Endothelial cell of umbilical vein (primary cell): ENCODE measurements around the gene GNB1L. TPM values are rescaled to one million over a fixed set of nuclear protein-coding genes. Genes with fewer than 3 reads are reported as not detected.

Experiments used
- BruUV-seq: library from RNA; stranded (reverse); fragments of 400-500 nt; replicated peaks from 2 replicates; lab custom pipeline; 2021; lab: Mats Ljungman, UMichigan
- CTCF ChIA-PET: fragments of 300-600, 350-600 bp; sonication (Branson Sonifier 250); formaldehyde crosslinking; loops from one replicate; lab custom pipeline; 2021; ENCODE audit warnings: antibody characterized with exemption, inconsistent platforms; lab: Charles Lee
- POLR2A ChIA-PET: fragments of 300-600, 350-600 bp; sonication (Branson Sonifier 250); formaldehyde crosslinking; loops from one replicate; lab custom pipeline; 2021; ENCODE audit warnings: antibody characterized with exemption, inconsistent platforms; lab: Charles Lee
- DNase-seq: peaks from one replicate; pipeline ENCODE4 v3.0.0-alpha.2; 2011; ENCODE audit warnings: low read depth, low spot score
- FAIRE-seq: peaks from 2 replicates; lab custom pipeline; 2011; peaks lifted over from hg19 to GRCh38; lab: Jason Lieb, UNC
- H2AFZ ChIP-seq: 2 replicates; pipeline ENCODE4 v1.6.0; 2012; ENCODE audit warnings: low read depth, low read length, control low read depth, inconsistent platforms
- H3K27ac ChIP-seq: 2 replicates; pipeline ENCODE4 v1.5.1; 2011; ENCODE audit warnings: low read depth, mild to moderate bottlenecking, control low read depth, low read length, moderate library complexity; ENCODE audit not compliant: insufficient read depth
- H3K27me3 ChIP-seq, 2 experiments: 2 replicates each; pipeline versions ENCODE4 v1.6.0 to v1.6.1; 2011; ENCODE audit warnings: low read length in 2 of 2, mixed read lengths in 1 of 2; ENCODE audit not compliant: control insufficient read depth in 2 of 2, insufficient read depth in 2 of 2
- H3K36me3 ChIP-seq, 2 experiments: 2 replicates in 1 of 2; 3 replicates in 1 of 2; pipeline ENCODE4 v1.5.1; 2011; ENCODE audit warnings: low read length in 2 of 2, mild to moderate bottlenecking in 1 of 2, moderate library complexity in 1 of 2; ENCODE audit not compliant: control insufficient read depth in 2 of 2, insufficient read depth in 2 of 2; ENCODE audit errors: extremely low read depth in 1 of 2
- H3K4me1 ChIP-seq: 3 replicates; pipeline ENCODE4 v1.5.1; 2011; ENCODE audit warnings: mild to moderate bottlenecking, low read length; ENCODE audit not compliant: control insufficient read depth, insufficient read depth; ENCODE audit errors: extremely low read depth
- H3K4me2 ChIP-seq: 2 replicates; pipeline ENCODE4 v1.6.1; 2011; ENCODE audit warnings: low read length, control low read depth, mixed read lengths; ENCODE audit not compliant: insufficient read depth
- H3K4me3 ChIP-seq, 3 experiments: fragments of 200-600 bp in 1 of 3; sonication (generic), shearing (Covaris generic) in 1 of 3; replicated peaks in 1 of 3; 2 replicates each; pipeline ENCODE4 v1.5.1; 2011 to 2016; ENCODE audit warnings: control low read depth in 3 of 3, low read length in 3 of 3, mild to moderate bottlenecking in 2 of 3, inconsistent platforms in 1 of 3, low read depth in 1 of 3, moderate library complexity in 1 of 3; ENCODE audit not compliant: insufficient read depth in 1 of 3
- H3K79me2 ChIP-seq: 2 replicates; pipeline ENCODE4 v1.6.0; 2012; ENCODE audit warnings: low read length, inconsistent platforms; ENCODE audit not compliant: control insufficient read depth, insufficient read depth
- H3K9ac ChIP-seq: replicated peaks from 2 replicates; pipeline ENCODE3; 2011; ENCODE audit warnings: low read length, control low read depth; ENCODE audit not compliant: insufficient read depth; ENCODE audit errors: extremely low read depth
- H3K9me1 ChIP-seq: replicated peaks from 3 replicates; pipeline ENCODE4 v1.6.0; 2011; ENCODE audit warnings: mild to moderate bottlenecking, low read length; ENCODE audit not compliant: control insufficient read depth, insufficient read depth; ENCODE audit errors: extremely low read depth
- H3K9me3 ChIP-seq: replicated peaks from 2 replicates; pipeline ENCODE4 v1.5.1; 2012; ENCODE audit warnings: low read length, inconsistent platforms; ENCODE audit not compliant: control insufficient read depth, insufficient read depth
- H4K20me1 ChIP-seq: replicated peaks from 2 replicates; pipeline ENCODE3; 2011; ENCODE audit warnings: mild to moderate bottlenecking, low read length; ENCODE audit not compliant: control insufficient read depth, insufficient read depth; ENCODE audit errors: extremely low read depth
- CTCF ChIP-seq, 2 donors: IDR thresholded peaks; 1 replicate in 1 of 2; 2 replicates in 1 of 2; pipeline ENCODE4 v1.5.1; 2011; ENCODE audit warnings: low read length in 2 of 2, mild to moderate bottlenecking in 2 of 2, moderate library complexity in 2 of 2, control low read depth in 1 of 2, inconsistent platforms in 1 of 2, low read depth in 1 of 2; ENCODE audit not compliant: insufficient read depth in 1 of 2; ENCODE audit errors: extremely low read depth in 1 of 2
- EZH2 ChIP-seq: IDR thresholded peaks from 2 replicates; pipeline ENCODE4 v1.6.1; 2012; ENCODE audit warnings: borderline replicate concordance, low read depth, mild to moderate bottlenecking, moderate library complexity, low read length, inconsistent platforms; ENCODE audit not compliant: severe bottlenecking
- FOS ChIP-seq: IDR thresholded peaks from 2 replicates; pipeline ENCODE4 v1.6.1; 2011; ENCODE audit warnings: mild to moderate bottlenecking, low read length, moderate library complexity, borderline replicate concordance; ENCODE audit not compliant: insufficient read depth
- GATA2 ChIP-seq: IDR thresholded peaks from 2 replicates; pipeline ENCODE4 v1.7.0; 2011; ENCODE audit warnings: low read depth, mild to moderate bottlenecking, moderate library complexity, mixed read lengths, low read length; ENCODE audit not compliant: insufficient read length, insufficient read depth
- JUN ChIP-seq: IDR thresholded peaks from 2 replicates; pipeline ENCODE4 v1.6.1; 2011; ENCODE audit warnings: borderline replicate concordance, low read depth; ENCODE audit not compliant: insufficient read length, insufficient read depth
- MAX ChIP-seq: IDR thresholded peaks from 2 replicates; pipeline ENCODE4 v1.6.1; 2011; ENCODE audit not compliant: insufficient read depth, insufficient read length
- MYC ChIP-seq: IDR thresholded peaks from one replicate; pipeline ENCODE4 v1.6.1; 2011; ENCODE audit warnings: mild to moderate bottlenecking, low read depth, low read length
- POLR2A ChIP-seq: IDR thresholded peaks from 2 replicates; pipeline ENCODE4 v1.6.1; 2012; ENCODE audit warnings: low read depth, mild to moderate bottlenecking, control low read depth, low read length
- POLR2AphosphoS5 ChIP-seq: IDR thresholded peaks from 2 replicates; pipeline ENCODE4 v1.6.1; 2012; ENCODE audit warnings: low read depth, mild to moderate bottlenecking, control low read depth, low read length, moderate library complexity; ENCODE audit not compliant: insufficient read depth
- dilution Hi-C: fragments of 300-500 bp; cut with MboI; formaldehyde crosslinking; loops from one replicate; pipeline ENCODE4 v1.15.0; 2019; ENCODE audit warnings: low sequenced_read_pairs; ENCODE audit not compliant: extremely low pct_ligation_motif_present
- intact Hi-C: fragments of 100-400 bp; cut with micrococcal nuclease; formaldehyde crosslinking; loops from one replicate; pipeline ENCODE4 v1.10.0; 2022
- polyA plus RNA-seq, 4 experiments: library from polyadenylated mRNA; depleted of rRNA in 3 of 4; stranded (reverse) in 3 of 4; unstranded in 1 of 4; fragments of >200 nt; gene quantifications; 2 replicates each; pipeline versions ENCODE4 v1.2.1 to v1.2.3, GENCODE V29; 2011 to 2012; ENCODE audit warnings: missing spikeins in 1 of 4
- total RNA-seq: library from RNA; stranded (reverse); gene quantifications from 2 replicates; pipeline ENCODE4 v1.2.3, GENCODE V29; 2021

The GNB1L gene
- total and polyA plus RNA-seq, 2 donors (not counting 3 experiments of a cell fraction or from before 2014, with no cell fraction given), result 5.4 to 5.9 TPM

GRCh38 chr22:19888131-19888746 lies 33.6 kb upstream of the GNB1L start:
- no peak overlapping the region for H3K4me2 ChIP-seq
- CTCF ChIA-PET, result interaction anchor here (2.2 to 2.7 kb wide), 2 partner anchors 22 to 158 kb away, joined by 15 to 16 read pairs; no protein-coding TSS in a partner anchor
- no peaks in the 10 kb centered on the region for H3K27me3 ChIP-seq
- dilution Hi-C loops, result no loop called here
- no peaks in the 10 kb centered on the region for H4K20me1 ChIP-seq
- H3K9me3 ChIP-seq, result no peaks in the 10 kb centered on the region
- H3K4me1 ChIP-seq, result peaks cover 68% of the 10 kb centered on the region
- no peak overlapping the region for H2AFZ ChIP-seq
- no peak overlapping the region for H3K27ac ChIP-seq
- no TSS peak for BruUV-seq
- no peak overlapping the region for H3K4me3 ChIP-seq
- H3K9me1 ChIP-seq, result no peaks in the 10 kb centered on the region
- no peak for DNase-seq
- POLR2A ChIA-PET, result no interaction called here
- intact Hi-C loops, result no loop called here
- no peak overlapping the region for H3K9ac ChIP-seq
- TF ChIP-seq POLR2A (no peak), EZH2 (no peak), MYC (no peak), MAX (no peak), POLR2AphosphoS5 (no peak), JUN (no peak), FOS (no peak), GATA2 (no peak), CTCF (IDR thresholded peaks at IDR 0.05; ENCODE audit: extremely low read depth in 1 of 2, insufficient read depth in 1 of 2, low read depth in 1 of 2, low read length in 2 of 2) (no peak)
- FAIRE-seq, result peak; percentile 37
- peaks cover 3% of the 10 kb centered on the region for H3K79me2 ChIP-seq
- no peaks in the 10 kb centered on the region for H3K36me3 ChIP-seq
